Prostate gland (tissue), 2 donors: ENCODE data around the gene AKIP1. TPM values are rescaled to one million over a fixed set of nuclear protein-coding genes. Genes with fewer than 3 reads are reported as not detected.

Source experiments
- DNase-seq: peaks from one replicate; pipeline ENCODE4 v3.0.0-alpha.2; 2019; ENCODE audit warnings: low spot score
- H3K27ac ChIP-seq, 2 donors: fragments of 200-600 bp; sonication (generic); 2 replicates each; pipeline ENCODE4 v1.5.1; 2017 to 2019
- H3K27me3 ChIP-seq: fragments of 200-600 bp; sonication (generic); replicated peaks from 2 replicates; pipeline ENCODE4 v1.5.1; 2019; ENCODE audit not compliant: insufficient read depth
- H3K36me3 ChIP-seq, 2 donors: fragments of 200-600 bp; sonication (generic); 1 replicate in 1 of 2; 2 replicates in 1 of 2; pipeline versions ENCODE4 v1.5.1 to v1.8.1; 2017 to 2019
- H3K4me1 ChIP-seq: fragments of 200-600 bp; sonication (generic); replicated peaks from 2 replicates; pipeline ENCODE4 v1.5.1; 2019
- H3K4me3 ChIP-seq, 2 donors: fragments of 200-600 bp; sonication (generic); 2 replicates each; pipeline ENCODE4 v1.5.1; 2017 to 2019
- H3K9me3 ChIP-seq: fragments of 200-600 bp; sonication (generic); 2 replicates; pipeline ENCODE4 v1.5.1; 2017
- POLR2A ChIP-seq: fragments of 450-650 bp; IDR thresholded peaks from one replicate; pipeline ENCODE4 v1.6.1; 2016; ENCODE audit warnings: antibody characterized with exemption, mild to moderate bottlenecking
- POLR2AphosphoS5 ChIP-seq: sonication (generic); formaldehyde crosslinking; IDR thresholded peaks from one replicate; pipeline ENCODE4 v1.6.1; 2017; ENCODE audit warnings: antibody characterized with exemption
- WGBS: methylation state at CpG from one replicate; pipeline ENCODE4 v1.1.5; 2018; 5-methylcytosine and 5-hydroxymethylcytosine counted together
- intact Hi-C: fragments of 100-400 bp; cut with DNase I; formaldehyde crosslinking; loops from one replicate; pipeline ENCODE4 v1.14.2; 2022
- total RNA-seq, 2 donors: library from RNA; depleted of rRNA; stranded (reverse); fragments of >200 nt; gene quantifications; one replicate each; pipeline ENCODE4 v1.1.0, GENCODE V29; 2016
- TF ChIP-seq, protein P1 (sequence below), 4 experiments: fragments of 200-600 bp in 2 of 4; fragments of 450-650 bp in 2 of 4; sonication (generic) in 2 of 4; IDR thresholded peaks; 1 replicate in 3 of 4; 2 replicates in 1 of 4; pipeline ENCODE4 v1.5.1; 2016 to 2019; ENCODE audit warnings: antibody characterized with exemption in 4 of 4, mild to moderate bottlenecking in 2 of 4, moderate library complexity in 2 of 4

Gene AKIP1, protein sequence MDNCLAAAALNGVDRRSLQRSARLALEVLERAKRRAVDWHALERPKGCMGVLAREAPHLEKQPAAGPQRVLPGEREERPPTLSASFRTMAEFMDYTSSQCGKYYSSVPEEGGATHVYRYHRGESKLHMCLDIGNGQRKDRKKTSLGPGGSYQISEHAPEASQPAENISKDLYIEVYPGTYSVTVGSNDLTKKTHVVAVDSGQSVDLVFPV
- total RNA-seq = 10 to 100 TPM; 23.8 to 47.1 TPM

DNA sequence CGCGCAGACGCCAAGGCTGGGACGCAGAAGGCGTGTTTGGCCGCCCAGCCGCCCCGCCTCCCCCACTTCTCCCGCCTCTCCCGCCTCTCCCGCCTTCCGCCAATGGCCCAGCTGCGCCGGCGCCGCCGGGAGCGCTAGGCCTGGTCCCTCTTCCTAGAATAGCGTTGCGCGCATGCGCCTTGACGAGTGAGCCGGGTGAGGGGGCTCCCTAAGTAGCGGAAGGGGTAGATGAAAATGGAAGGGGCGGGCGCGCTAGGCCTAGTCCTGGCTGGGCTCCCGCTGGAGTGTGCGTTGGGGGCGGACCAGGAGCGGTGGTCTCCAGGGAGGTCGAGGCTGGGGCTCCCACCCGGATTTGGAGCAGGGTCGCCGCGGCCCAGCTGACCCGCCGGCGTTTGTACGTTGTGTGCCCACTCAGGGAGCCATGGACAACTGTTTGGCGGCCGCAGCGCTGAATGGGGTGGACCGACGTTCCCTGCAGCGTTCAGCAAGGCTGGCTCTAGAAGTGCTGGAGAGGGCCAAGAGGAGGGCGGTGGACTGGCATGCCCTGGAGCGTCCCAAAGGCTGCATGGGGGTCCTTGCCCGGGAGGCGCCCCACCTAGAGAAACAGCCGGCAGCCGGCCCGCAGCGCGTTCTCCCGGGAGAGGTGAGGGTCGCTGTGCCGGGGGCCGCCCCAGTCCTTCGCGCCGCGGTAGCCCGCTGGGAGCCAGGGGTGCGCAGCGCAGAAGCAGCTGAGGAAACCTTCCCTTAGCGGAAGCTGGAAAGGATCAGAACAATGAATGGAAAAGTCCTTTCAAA, at the start of gene AKIP1:
Gene AKIP1, plus strand, starts transcription at position 161 of the 795 bp plus-strand sequence. Its CDS starts 261 bp downstream, at position 422.
- TF ChIP-seq POLR2A (peak; percentile 60), POLR2AphosphoS5 (peak; percentile 92)
- TF ChIP-seq, protein P1, sequence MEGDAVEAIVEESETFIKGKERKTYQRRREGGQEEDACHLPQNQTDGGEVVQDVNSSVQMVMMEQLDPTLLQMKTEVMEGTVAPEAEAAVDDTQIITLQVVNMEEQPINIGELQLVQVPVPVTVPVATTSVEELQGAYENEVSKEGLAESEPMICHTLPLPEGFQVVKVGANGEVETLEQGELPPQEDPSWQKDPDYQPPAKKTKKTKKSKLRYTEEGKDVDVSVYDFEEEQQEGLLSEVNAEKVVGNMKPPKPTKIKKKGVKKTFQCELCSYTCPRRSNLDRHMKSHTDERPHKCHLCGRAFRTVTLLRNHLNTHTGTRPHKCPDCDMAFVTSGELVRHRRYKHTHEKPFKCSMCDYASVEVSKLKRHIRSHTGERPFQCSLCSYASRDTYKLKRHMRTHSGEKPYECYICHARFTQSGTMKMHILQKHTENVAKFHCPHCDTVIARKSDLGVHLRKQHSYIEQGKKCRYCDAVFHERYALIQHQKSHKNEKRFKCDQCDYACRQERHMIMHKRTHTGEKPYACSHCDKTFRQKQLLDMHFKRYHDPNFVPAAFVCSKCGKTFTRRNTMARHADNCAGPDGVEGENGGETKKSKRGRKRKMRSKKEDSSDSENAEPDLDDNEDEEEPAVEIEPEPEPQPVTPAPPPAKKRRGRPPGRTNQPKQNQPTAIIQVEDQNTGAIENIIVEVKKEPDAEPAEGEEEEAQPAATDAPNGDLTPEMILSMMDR (IDR thresholded peaks at IDR 0.05) = peak in 2 of 4 experiments; percentile 14 to 16
- WGBS = under 1% methylated on average over 56 of the region's 68 CpGs
- Histone ChIP-seq H3K27ac (peak within 1 kb of the TSS; percentile 74 to 84), H3K27me3 (no peaks in the 10 kb centered on the region), H3K9me3 (no peaks in the 10 kb centered on the region), H3K36me3 (no peaks in the 10 kb centered on the region), H3K4me3 (peak within 1 kb of the TSS; percentile 55 to 69), H3K4me1 (no peaks in the 10 kb centered on the region)
- peak; percentile 93 for DNase-seq
- intact Hi-C loops = loop anchor here (2.0 to 5.0 kb wide), 2 partner anchors 39 to 98 kb away; no protein-coding TSS in a partner anchor

- TF ChIP-seq POLR2AphosphoS5 (no peak), POLR2A (no peak)
- TF ChIP-seq, protein P1 (IDR thresholded peaks at IDR 0.05) = no peak
- DNase-seq = no peak
- Histone ChIP-seq H3K36me3 (no peaks in the 10 kb centered on the region), H3K9me3 (no peaks in the 10 kb centered on the region), H3K27me3 (no peaks in the 10 kb centered on the region), H3K27ac (no peak overlapping the region), H3K4me3 (no peak overlapping the region), H3K4me1 (no peaks in the 10 kb centered on the region)
- intact Hi-C loops = no loop called here
- WGBS = 67% methylated on average over 1 of the region's 1 CpG
Measured at GRCh38 chr11:8863838-8864237, 47.2 kb upstream of the AKIP1 start.

GRCh38 chr11:8865304-8865703, 45.7 kb upstream of the AKIP1 start:
- no peak for DNase-seq
- no peak for TF ChIP-seq POLR2AphosphoS5
- no peak for TF ChIP-seq POLR2A
- TF ChIP-seq, protein P1 (IDR thresholded peaks at IDR 0.05) = no peak
- Histone ChIP-seq H3K27me3 (no peaks in the 10 kb centered on the region), H3K4me1 (no peaks in the 10 kb centered on the region), H3K36me3 (no peaks in the 10 kb centered on the region), H3K27ac (no peak overlapping the region), H3K9me3 (no peaks in the 10 kb centered on the region), H3K4me3 (no peak overlapping the region)
- intact Hi-C loops = no loop called here

GRCh38 chr11:8867035-8867434, 44.0 kb upstream of the AKIP1 start:
- Histone ChIP-seq H3K36me3 (no peaks in the 10 kb centered on the region), H3K4me3 (no peak overlapping the region), H3K4me1 (no peaks in the 10 kb centered on the region), H3K27me3 (no peaks in the 10 kb centered on the region), H3K9me3 (no peaks in the 10 kb centered on the region), H3K27ac (no peak overlapping the region)
- intact Hi-C loops = no loop called here
- 48% methylated on average over 6 of the region's 6 CpGs for WGBS
- DNase-seq = no peak
- TF ChIP-seq POLR2AphosphoS5 = no peak
- no peak for TF ChIP-seq POLR2A
- TF ChIP-seq, protein P1 (IDR thresholded peaks at IDR 0.05) = no peak
